GM23248 (cell line): ENCODE measurements around the gene IL6R. TPM values are rescaled to one million over a fixed set of nuclear protein-coding genes. Genes with fewer than 3 reads are reported as not detected.

Source experiments
- DNase-seq: peaks from one replicate; pipeline ENCODE4 v3.0.0-alpha.2; 2015
- H2AFZ ChIP-seq: fragments of 200-600 bp; sonication (generic); 2 replicates; pipeline ENCODE4 v1.6.1; 2016; ENCODE audit warnings: antibody characterized with exemption
- H3F3A ChIP-seq: fragments of 200-600 bp; sonication (generic); 2 replicates; pipeline ENCODE4 v1.6.1; 2016; ENCODE audit warnings: mild to moderate bottlenecking, antibody characterized with exemption, mixed run types; ENCODE audit not compliant: insufficient read depth
- H3K27ac ChIP-seq: fragments of 200-600 bp; sonication (generic); 2 replicates; pipeline ENCODE4 v1.5.1; 2016; ENCODE audit warnings: mild to moderate bottlenecking
- H3K27me3 ChIP-seq: fragments of 200-600 bp; sonication (generic); replicated peaks from 2 replicates; pipeline ENCODE4 v1.6.1; 2016; ENCODE audit warnings: mild to moderate bottlenecking; ENCODE audit not compliant: insufficient read depth
- H3K36me3 ChIP-seq: fragments of 200-600 bp; sonication (generic); 2 replicates; pipeline ENCODE4 v1.6.1; 2016; ENCODE audit warnings: low read depth, mild to moderate bottlenecking
- H3K4me1 ChIP-seq: fragments of 200-600 bp; sonication (generic); 2 replicates; pipeline ENCODE4 v1.6.1; 2016; ENCODE audit warnings: mild to moderate bottlenecking; ENCODE audit not compliant: insufficient read depth
- H3K4me2 ChIP-seq: fragments of 200-600 bp; sonication (generic); one replicate; pipeline ENCODE4 v1.6.1; 2016; ENCODE audit warnings: mild to moderate bottlenecking; ENCODE audit not compliant: unreplicated experiment
- H3K4me3 ChIP-seq: fragments of 200-600 bp; sonication (generic); 2 replicates; pipeline ENCODE4 v1.5.1; 2016; ENCODE audit warnings: mild to moderate bottlenecking
- H3K79me2 ChIP-seq: fragments of 200-600 bp; sonication (generic); 2 replicates; pipeline ENCODE4 v1.6.1; 2016; ENCODE audit warnings: mild to moderate bottlenecking; ENCODE audit not compliant: insufficient read depth
- H3K9ac ChIP-seq: fragments of 200-600 bp; sonication (generic); 2 replicates; pipeline ENCODE4 v1.6.1; 2016; ENCODE audit warnings: mild to moderate bottlenecking
- H3K9me2 ChIP-seq: fragments of 200-600 bp; sonication (generic); 2 replicates; pipeline ENCODE4 v1.6.1; 2016; ENCODE audit warnings: mixed run types, mild to moderate bottlenecking, moderate library complexity; ENCODE audit not compliant: insufficient read depth
- H3K9me3 ChIP-seq: fragments of 200-600 bp; sonication (generic); one replicate; pipeline ENCODE4 v1.6.1; 2017; ENCODE audit warnings: low read depth
- H4K20me1 ChIP-seq: fragments of 200-600 bp; sonication (generic); 2 replicates; pipeline ENCODE4 v1.6.0; 2016; ENCODE audit not compliant: insufficient read depth
- EZH2 ChIP-seq: fragments of 200-600 bp; sonication (generic); IDR thresholded peaks from 2 replicates; pipeline ENCODE4 v1.6.1; 2018; ENCODE audit warnings: antibody characterized with exemption, mild to moderate bottlenecking; ENCODE audit not compliant: insufficient read depth, poor library complexity, severe bottlenecking
- EZH2phosphoT487 ChIP-seq: fragments of 200-600 bp; sonication (generic); IDR thresholded peaks from 2 replicates; pipeline ENCODE4 v1.6.1; 2018; ENCODE audit warnings: antibody characterized with exemption, moderate library complexity, mild to moderate bottlenecking, low read depth; ENCODE audit not compliant: insufficient read depth
- WGBS, 2 experiments: methylation state at CpG; one replicate each; pipeline ENCODE4 v1.1.6; 2015 to 2017; ENCODE audit warnings: low lambda C conversion rate in 2 of 2, low coverage in 1 of 2; ENCODE audit errors: missing lambda C conversion rate in 2 of 2; 5-methylcytosine and 5-hydroxymethylcytosine counted together
- in situ Hi-C: fragments of 300-500 bp; cut with MboI; formaldehyde crosslinking; loops from 2 replicates; pipeline ENCODE4 v1.15.0; 2020
- polyA plus RNA-seq: library from polyadenylated mRNA; unstranded; fragments of >200 nt; fragmentation: Nextera tagmentation; extraction: Ambion mirVana; gene quantifications from 2 replicates; pipeline ENCODE4 v1.2.1, GENCODE V29; 2016
- total RNA-seq: library from RNA; depleted of rRNA; stranded (reverse); fragments of >200 nt; shearing (Covaris generic); gene quantifications from 2 replicates; pipeline ENCODE4 v1.2.3, GENCODE V29; 2014

IL6R gene
- total and polyA plus RNA-seq, 2 experiments from 2014 or later: 2.1 to 8.8 TPM

- Histone ChIP-seq H4K20me1 (no peaks in the 10 kb centered on the region), H3K4me1 (no peaks in the 10 kb centered on the region), H3K9me3 (no peaks in the 10 kb centered on the region), H3K9me2 (no peaks in the 10 kb centered on the region), H3K4me3 (peak overlapping the region; percentile 24; the same call in 1 of the 2 replicates), H3K9ac (no peak overlapping the region), H3K79me2 (no peaks in the 10 kb centered on the region), H3K27ac (no peak overlapping the region), H3K4me2 (peak overlapping the region; percentile 38), H2AFZ (peak overlapping the region; percentile 56), H3K36me3 (no peaks in the 10 kb centered on the region), H3K27me3 (peaks cover 73% of the 10 kb centered on the region), H3F3A (no peaks in the 10 kb centered on the region)
- peak; percentile 44 for DNase-seq
- 2% methylated on average over 24 to 42 of the region's 54 CpGs for WGBS, 2 experiments
- in situ Hi-C loops: no loop called here
- peak; percentile 95 for TF ChIP-seq EZH2
- TF ChIP-seq EZH2phosphoT487: peak; percentile 58; the same call in 1 of the 2 replicates
Measured at GRCh38 chr1:154501423-154502065, 96.4 kb downstream of the IL6R start.

DNA sequence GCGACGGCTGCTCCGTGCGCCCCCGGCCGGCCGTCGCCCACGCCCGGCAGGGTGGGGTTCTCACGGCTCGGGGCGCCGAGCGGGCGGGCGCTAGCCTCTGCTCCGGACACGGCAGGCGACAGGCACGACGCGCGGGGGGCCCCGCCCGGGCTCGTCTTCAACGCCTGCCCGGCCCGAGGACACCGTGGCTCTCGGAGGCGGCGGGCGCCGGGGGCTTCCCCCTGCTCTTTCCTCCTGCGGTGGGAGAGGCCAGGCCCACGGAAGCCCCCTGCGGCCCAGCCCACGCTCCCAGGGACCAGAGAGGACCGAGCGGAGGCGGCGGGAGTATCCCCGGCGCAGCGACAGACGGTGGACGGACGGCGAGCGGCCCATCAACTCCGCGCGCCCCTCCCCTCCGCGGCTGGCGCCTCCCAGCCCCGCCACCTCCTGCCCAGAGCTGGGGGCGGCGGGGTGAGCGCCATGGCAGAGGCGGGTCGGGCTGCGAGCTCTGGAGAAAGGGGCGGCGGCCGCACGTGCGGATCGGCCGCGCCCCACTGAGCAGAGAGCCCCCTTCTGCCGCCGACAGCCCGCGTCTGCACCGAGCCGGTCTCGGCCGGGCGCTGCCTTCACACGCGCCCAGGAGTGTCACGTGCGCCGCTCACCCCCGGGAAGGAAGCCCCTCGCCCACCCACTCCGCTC is 97.1 kb downstream of the IL6R start, which contains the start of the genes SHE and TDRD10:
SHE (minus strand) TSS at position 347 of the 678 bp plus-strand sequence. CDS start 386 bp downstream, outside the sequence.
TDRD10 (plus strand) TSS at position 154 of the 678 bp plus-strand sequence. CDS start 4,685 bp downstream, outside the sequence.
- H3K9ac ChIP-seq: no peak within 1 kb of the TSS
- DNase-seq: peak; percentile 42
- H3K9me3 ChIP-seq: no peaks in the 10 kb centered on the region
- no peak within 1 kb of the TSS for H3K27ac ChIP-seq
- no peaks in the 10 kb centered on the region for H3K9me2 ChIP-seq
- WGBS, 2 experiments: 6 to 9% methylated on average over 7 to 54 of the region's 90 CpGs
- H4K20me1 ChIP-seq: no peaks in the 10 kb centered on the region
- no peaks in the 10 kb centered on the region for H3F3A ChIP-seq
- no peaks in the 10 kb centered on the region for H3K79me2 ChIP-seq
- H3K4me2 ChIP-seq: peak within 1 kb of the TSS; percentile 38
- no peaks in the 10 kb centered on the region for H3K36me3 ChIP-seq
- peaks cover 67% of the 10 kb centered on the region for H3K27me3 ChIP-seq
- TF ChIP-seq EZH2phosphoT487: 0 out of 2 replicates have a peak, but pooled peaks have one; percentile 44
- peak; percentile 1 for TF ChIP-seq EZH2
- H3K4me1 ChIP-seq: no peaks in the 10 kb centered on the region
- in situ Hi-C loops: no loop called here
- H2AFZ ChIP-seq: peak within 1 kb of the TSS; percentile 56
- peak within 1 kb of the TSS; percentile 24; the same call in 1 of the 2 replicates for H3K4me3 ChIP-seq

DNA sequence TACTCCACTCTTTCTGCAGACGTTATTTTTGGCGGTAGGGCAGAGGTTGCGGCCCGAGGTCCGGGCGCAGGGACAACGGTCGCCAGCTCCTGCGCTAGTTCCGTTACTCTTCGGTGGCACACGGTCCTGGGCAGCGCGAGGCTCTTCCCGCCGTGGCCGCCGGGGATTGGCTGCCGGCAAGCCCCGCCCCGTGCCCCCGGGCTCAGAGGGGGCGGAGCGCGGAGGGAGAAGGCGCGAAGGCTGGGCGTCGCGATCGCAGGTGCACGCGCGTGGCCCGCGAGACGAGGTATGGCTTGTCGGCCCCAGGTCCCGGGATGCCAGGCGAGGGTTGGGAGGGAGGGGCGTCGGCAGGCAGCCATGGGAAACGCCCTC is 97.6 kb downstream of the IL6R start:
- H3K27ac ChIP-seq: no peak overlapping the region
- WGBS, 2 experiments: 20 to 34% methylated on average over 21 to 43 of the region's 43 CpGs
- TF ChIP-seq EZH2: no peak
- no peak for TF ChIP-seq EZH2phosphoT487
- H3K9me3 ChIP-seq: no peaks in the 10 kb centered on the region
- H2AFZ ChIP-seq: no peak overlapping the region
- H3K9ac ChIP-seq: no peak overlapping the region
- H3K4me3 ChIP-seq: no peak overlapping the region
- peaks cover 61% of the 10 kb centered on the region for H3K27me3 ChIP-seq
- no peaks in the 10 kb centered on the region for H3K4me1 ChIP-seq
- H3K36me3 ChIP-seq: no peaks in the 10 kb centered on the region
- DNase-seq: no peak
- no peaks in the 10 kb centered on the region for H3K79me2 ChIP-seq
- no peaks in the 10 kb centered on the region for H3K9me2 ChIP-seq
- no peaks in the 10 kb centered on the region for H3F3A ChIP-seq
- H4K20me1 ChIP-seq: no peaks in the 10 kb centered on the region
- H3K4me2 ChIP-seq: no peak overlapping the region
- in situ Hi-C loops: no loop called here

- 73 to 74% methylated on average over 5 of the region's 5 CpGs for WGBS, 2 experiments
- Histone ChIP-seq H4K20me1 (no peaks in the 10 kb centered on the region), H3K9ac (no peak overlapping the region), H3K9me2 (no peaks in the 10 kb centered on the region), H3K4me3 (no peak overlapping the region), H2AFZ (no peak overlapping the region), H3K4me1 (no peaks in the 10 kb centered on the region), H3F3A (no peaks in the 10 kb centered on the region), H3K9me3 (no peaks in the 10 kb centered on the region), H3K27me3 (peaks cover 61% of the 10 kb centered on the region), H3K36me3 (no peaks in the 10 kb centered on the region), H3K79me2 (no peaks in the 10 kb centered on the region), H3K4me2 (no peak overlapping the region), H3K27ac (no peak overlapping the region)
- in situ Hi-C loops: no loop called here
- DNase-seq: no peak
- no peak for TF ChIP-seq EZH2phosphoT487
- TF ChIP-seq EZH2: no peak
Measured at GRCh38 chr1:154503898-154504297, 98.8 kb downstream of the IL6R start.
